ENCODE data around the gene DAP.
"Not testable (repeated sequence)": the region's sequence is repeated elsewhere in the genome, so short reads cannot be mapped to it uniquely, and the experiment has no call there.

Gene DAP

DNA sequence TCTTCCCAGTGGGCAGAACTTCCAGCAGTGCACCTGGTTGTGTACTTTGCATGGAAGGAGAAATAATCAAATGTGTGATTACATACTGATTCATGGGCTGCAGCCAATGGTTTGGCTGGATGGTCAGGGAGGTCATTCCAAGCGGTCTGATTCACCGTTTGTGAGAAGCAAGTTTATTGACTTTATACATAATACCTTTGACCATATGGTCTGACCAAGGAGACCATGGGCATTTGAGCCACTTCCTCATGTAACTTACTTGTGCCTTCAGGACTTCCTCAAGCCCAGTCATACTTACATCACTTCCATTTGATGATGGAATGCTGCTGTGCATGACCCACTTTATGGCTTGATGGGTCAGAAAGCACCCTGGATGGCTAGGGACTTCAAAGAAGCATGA is 41.1 kb downstream of the DAP start:
- ChIA-PET CTCF (interaction anchor here (1.5 kb wide), 1 partner anchor 24 kb away, joined by 3 read pairs; no protein-coding TSS in a partner anchor), POLR2A (no interaction called here)
- DNase-seq (ENCODE audit: extremely low spot score), result no peak
- TF ChIP-seq, protein P1, sequence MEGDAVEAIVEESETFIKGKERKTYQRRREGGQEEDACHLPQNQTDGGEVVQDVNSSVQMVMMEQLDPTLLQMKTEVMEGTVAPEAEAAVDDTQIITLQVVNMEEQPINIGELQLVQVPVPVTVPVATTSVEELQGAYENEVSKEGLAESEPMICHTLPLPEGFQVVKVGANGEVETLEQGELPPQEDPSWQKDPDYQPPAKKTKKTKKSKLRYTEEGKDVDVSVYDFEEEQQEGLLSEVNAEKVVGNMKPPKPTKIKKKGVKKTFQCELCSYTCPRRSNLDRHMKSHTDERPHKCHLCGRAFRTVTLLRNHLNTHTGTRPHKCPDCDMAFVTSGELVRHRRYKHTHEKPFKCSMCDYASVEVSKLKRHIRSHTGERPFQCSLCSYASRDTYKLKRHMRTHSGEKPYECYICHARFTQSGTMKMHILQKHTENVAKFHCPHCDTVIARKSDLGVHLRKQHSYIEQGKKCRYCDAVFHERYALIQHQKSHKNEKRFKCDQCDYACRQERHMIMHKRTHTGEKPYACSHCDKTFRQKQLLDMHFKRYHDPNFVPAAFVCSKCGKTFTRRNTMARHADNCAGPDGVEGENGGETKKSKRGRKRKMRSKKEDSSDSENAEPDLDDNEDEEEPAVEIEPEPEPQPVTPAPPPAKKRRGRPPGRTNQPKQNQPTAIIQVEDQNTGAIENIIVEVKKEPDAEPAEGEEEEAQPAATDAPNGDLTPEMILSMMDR (IDR thresholded peaks at IDR 0.05; ENCODE audit: control extremely low read depth, extremely low read depth, low read depth, missing control alignments), result no peak

DNA sequence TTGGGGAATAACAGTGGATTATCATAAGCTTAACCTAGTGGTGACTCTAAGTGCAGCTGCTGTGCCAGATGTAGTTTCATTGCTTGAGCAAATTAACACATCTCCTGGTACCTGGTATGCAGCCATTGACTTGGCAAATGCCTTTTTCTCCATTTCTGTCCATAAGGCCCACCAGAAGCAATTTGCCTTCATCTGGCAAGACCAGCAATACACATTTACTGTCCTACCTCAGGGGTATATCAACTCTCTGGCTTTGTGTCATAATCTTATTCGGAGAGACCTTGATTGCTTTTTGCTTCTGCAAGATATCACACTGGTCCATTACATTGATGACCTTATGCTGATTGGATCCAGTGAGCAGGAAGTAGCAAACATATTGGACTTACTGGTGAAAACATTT is 42.4 kb downstream of the DAP start:
- DNase-seq (ENCODE audit: extremely low spot score); POLR2A ChIA-PET: not testable (repeated sequence)
- CTCF ChIA-PET, result interaction anchor here (1.5 kb wide), 1 partner anchor 25 kb away, joined by 3 read pairs; no protein-coding TSS in a partner anchor

DNA sequence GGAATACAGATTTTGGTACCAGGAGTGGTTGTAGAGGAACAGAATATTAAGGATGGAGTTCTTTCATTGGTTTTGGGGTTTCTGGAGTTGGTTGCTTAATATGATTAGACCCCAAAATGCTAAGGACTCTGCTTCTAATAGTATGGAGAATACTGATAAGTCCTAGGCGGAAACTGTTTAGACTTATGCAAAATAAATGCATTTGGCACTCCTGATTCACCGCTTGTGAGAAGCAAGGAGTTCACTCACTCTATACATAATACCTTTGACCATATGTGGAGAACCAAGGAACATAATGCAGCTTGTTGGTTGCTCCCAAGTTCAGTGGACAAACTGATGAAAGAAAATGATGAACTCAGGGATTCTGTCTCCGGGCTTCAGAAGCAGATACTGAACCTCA is 44.2 kb downstream of the DAP start:
- ChIA-PET POLR2A (interaction anchor here (1.1 kb wide), 1 partner anchor 41 kb away, joined by 3 read pairs; no protein-coding TSS in a partner anchor), CTCF (interaction anchor here (2.0 kb wide), 1 partner anchor 10 kb away, joined by 6 read pairs; no protein-coding TSS in a partner anchor)
- not testable (repeated sequence) for DNase-seq (ENCODE audit: extremely low spot score)

DNA sequence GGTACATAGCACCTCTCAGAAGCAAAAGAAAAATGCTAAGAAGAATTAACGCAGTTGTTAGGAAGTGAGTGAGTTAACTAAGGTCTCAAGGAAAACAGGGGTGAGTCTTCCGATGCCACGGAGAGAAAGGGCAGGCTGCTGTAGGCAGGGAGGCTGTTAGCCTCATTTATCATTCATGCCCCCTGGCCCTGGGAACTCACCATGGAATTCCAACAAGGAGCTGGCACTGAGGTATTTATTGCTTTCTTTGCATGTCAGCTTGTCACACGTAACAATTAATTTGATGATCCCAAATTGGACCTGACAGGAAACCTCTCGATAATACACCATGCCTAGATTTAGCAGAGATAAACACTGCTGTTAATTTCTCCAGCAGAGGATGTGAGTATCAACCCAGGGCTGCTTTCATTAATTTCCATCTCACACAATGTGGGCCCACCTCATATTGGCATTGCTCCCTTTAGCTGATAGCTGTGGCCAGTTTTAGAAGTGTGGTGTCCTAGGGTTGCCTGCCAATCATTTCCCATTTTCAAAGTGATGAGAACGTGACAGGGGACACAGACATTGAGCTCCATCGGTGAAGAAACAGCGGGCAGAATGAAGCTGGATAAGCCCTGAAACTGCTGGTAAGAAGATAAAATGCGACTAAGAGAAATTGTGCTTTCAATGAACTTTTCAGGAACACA is 45.3 kb downstream of the DAP start:
- CTCF ChIA-PET, result interaction anchor here (0.7 to 2.0 kb wide), 6 partner anchors 9 to 26 kb away, joined by 3 to 6 read pairs (median 4); no protein-coding TSS in a partner anchor

DNA sequence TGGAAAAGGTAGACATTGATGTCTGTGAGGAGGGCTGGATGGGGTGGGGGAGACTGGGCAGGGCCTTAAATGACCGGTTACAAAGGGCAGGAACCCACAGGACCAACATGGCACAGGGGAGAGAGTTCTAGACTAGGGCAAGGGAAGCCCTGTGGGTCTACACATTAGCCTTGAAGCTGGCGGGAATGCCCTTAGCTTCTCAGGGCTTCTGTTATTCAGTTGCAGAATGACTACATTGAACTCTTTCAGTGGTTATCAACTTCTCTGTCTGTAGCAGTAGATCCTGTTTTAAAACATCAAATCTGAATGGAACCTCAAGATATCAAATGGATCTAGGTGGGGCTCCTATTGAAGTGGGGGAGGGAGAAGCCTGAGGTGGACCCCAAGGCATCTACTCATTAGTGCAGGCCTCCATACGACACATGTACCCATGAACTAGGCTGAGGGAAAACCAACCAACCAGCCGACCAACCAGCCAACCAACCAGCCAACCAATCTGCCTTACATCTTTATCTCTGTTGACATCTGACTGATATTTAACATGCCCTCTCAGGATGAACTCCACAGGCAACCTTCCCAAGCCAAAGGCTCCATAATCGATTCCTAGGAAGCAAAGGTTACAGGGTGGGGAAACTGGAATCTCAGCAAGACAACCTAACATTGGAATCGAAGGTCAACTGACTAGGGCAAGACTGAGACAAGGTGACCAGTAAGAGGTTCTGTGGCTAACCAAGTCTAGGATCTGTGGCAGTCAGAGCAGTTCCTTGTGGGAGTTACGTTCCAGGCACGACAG is 48.3 kb downstream of the DAP start:
- POLR2A ChIA-PET, result no interaction called here
- DNase-seq (ENCODE audit: extremely low spot score), result no peak

More for the DNA sequence above, 45.3 kb downstream of the DAP start:
- DNase-seq (ENCODE audit: extremely low spot score), result no peak
- TF ChIP-seq, protein P1 (IDR thresholded peaks at IDR 0.05; ENCODE audit: control extremely low read depth, extremely low read depth, low read depth, missing control alignments), result no peak
- POLR2A ChIA-PET, result interaction anchor here (0.5 to 1.1 kb wide), 2 partner anchors 17 to 42 kb away, joined by 3 to 8 read pairs; no protein-coding TSS in a partner anchor

DNA sequence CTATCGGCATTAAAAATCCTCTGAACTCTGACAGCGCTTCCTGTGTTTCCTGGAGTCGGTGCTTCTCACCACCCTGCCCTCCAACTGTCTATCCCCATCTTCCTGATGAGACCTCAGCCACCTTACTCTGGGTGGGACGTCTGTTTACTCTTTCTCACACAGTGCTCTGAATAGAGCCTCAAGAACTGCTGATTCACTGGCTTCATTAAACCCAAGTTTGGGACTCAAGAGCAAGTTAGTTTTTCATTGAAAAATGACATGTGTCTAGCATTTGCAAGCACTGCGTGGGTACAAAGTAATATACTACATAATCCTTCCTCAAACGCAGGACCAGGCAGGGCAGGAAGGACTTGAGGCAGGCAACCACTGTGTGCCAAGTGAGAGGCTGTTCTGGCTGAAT is 49.5 kb downstream of the DAP start:
- DNase-seq (ENCODE audit: extremely low spot score), result no peak
- POLR2A ChIA-PET, result no interaction called here
- CTCF ChIA-PET, result interaction anchor here (1.4 to 2.3 kb wide), 2 partner anchors 9 to 21 kb away, joined by 3 to 10 read pairs; no protein-coding TSS in a partner anchor
- TF ChIP-seq, protein P1 (IDR thresholded peaks at IDR 0.05; ENCODE audit: control extremely low read depth, extremely low read depth, low read depth, missing control alignments), result no peak

More for the DNA sequence above, 48.3 kb downstream of the DAP start:
- CTCF ChIA-PET, result interaction anchor here (0.6 to 2.3 kb wide), 4 partner anchors 11 to 258 kb away, joined by 3 to 10 read pairs (median 3); no protein-coding TSS in a partner anchor
- TF ChIP-seq, protein P1 (IDR thresholded peaks at IDR 0.05; ENCODE audit: control extremely low read depth, extremely low read depth, low read depth, missing control alignments), result no peak

DNA sequence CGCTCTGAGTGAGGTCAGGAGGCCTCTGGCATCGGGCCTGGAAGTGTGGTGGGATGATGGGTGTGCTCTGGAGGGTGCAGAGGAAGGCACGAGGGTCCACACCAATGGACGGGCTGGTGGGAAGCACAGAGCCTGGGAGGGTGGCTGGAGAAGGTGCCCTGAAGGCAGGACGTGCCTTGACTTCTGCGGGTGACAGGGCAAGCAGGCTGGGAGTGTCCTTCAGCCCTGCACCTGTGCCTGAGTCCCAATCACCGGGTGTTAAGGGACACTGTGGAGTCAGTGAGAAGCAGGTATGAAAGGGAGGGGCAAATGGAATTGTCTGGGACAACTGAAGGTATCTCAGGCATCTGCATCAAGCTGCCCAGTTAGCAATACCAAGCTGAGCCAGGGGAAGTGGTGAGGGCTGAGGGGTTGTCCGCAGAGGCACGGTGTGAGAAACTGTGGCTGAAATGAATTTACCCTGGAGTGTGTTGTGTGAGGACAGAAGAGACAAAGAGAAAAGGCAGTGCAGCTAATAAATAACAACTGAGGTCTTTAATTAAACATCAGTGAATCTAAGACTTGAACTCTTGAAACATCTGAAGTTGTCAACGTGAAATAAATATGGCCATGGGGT is 50.4 kb downstream of the DAP start:
- TF ChIP-seq, protein P1 (IDR thresholded peaks at IDR 0.05; ENCODE audit: control extremely low read depth, extremely low read depth, low read depth, missing control alignments), result no peak
- ChIA-PET POLR2A (no interaction called here), CTCF (interaction anchor here (1.4 kb wide), 1 partner anchor 15 kb away, joined by 3 read pairs; no protein-coding TSS in a partner anchor)
- no peak for DNase-seq (ENCODE audit: extremely low spot score)
